ENCODE data around the gene B3GNT8.

GRCh38 chr19:41447732-41448332 lies 20.7 kb upstream of the B3GNT8 start:
- TF ChIP-seq ZFP30 (CRISPR knock-in tag; IDR thresholded peaks at IDR 0.05) = no peak
- TF ChIP-seq ZC3H10 (CRISPR knock-in tag; IDR thresholded peaks at IDR 0.05) = no peak
- TF ChIP-seq, protein P1, sequence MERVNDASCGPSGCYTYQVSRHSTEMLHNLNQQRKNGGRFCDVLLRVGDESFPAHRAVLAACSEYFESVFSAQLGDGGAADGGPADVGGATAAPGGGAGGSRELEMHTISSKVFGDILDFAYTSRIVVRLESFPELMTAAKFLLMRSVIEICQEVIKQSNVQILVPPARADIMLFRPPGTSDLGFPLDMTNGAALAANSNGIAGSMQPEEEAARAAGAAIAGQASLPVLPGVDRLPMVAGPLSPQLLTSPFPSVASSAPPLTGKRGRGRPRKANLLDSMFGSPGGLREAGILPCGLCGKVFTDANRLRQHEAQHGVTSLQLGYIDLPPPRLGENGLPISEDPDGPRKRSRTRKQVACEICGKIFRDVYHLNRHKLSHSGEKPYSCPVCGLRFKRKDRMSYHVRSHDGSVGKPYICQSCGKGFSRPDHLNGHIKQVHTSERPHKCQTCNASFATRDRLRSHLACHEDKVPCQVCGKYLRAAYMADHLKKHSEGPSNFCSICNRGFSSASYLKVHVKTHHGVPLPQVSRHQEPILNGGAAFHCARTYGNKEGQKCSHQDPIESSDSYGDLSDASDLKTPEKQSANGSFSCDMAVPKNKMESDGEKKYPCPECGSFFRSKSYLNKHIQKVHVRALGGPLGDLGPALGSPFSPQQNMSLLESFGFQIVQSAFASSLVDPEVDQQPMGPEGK (CRISPR knock-in tag; IDR thresholded peaks at IDR 0.05; ENCODE audit: borderline replicate concordance) = no peak
- TF ChIP-seq ISL1 (CRISPR knock-in tag; IDR thresholded peaks at IDR 0.05) = no peak
- TF ChIP-seq, protein P2, sequence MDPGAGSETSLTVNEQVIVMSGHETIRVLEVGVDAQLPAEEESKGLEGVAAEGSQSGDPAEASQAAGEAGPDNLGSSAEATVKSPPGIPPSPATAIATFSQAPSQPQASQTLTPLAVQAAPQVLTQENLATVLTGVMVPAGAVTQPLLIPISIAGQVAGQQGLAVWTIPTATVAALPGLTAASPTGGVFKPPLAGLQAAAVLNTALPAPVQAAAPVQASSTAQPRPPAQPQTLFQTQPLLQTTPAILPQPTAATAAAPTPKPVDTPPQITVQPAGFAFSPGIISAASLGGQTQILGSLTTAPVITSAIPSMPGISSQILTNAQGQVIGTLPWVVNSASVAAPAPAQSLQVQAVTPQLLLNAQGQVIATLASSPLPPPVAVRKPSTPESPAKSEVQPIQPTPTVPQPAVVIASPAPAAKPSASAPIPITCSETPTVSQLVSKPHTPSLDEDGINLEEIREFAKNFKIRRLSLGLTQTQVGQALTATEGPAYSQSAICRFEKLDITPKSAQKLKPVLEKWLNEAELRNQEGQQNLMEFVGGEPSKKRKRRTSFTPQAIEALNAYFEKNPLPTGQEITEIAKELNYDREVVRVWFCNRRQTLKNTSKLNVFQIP (CRISPR knock-in tag; IDR thresholded peaks at IDR 0.05; ENCODE audit: borderline replicate concordance, low read depth) = no peak
- TF ChIP-seq ZFP3 (CRISPR knock-in tag; IDR thresholded peaks at IDR 0.05) = no peak
- TF ChIP-seq ARNTL (CRISPR knock-in tag; IDR thresholded peaks at IDR 0.05; ENCODE audit: borderline replicate concordance, low read depth) = no peak
- TF ChIP-seq RARB (CRISPR knock-in tag; IDR thresholded peaks at IDR 0.05) = no peak
- no peak for TF ChIP-seq CREB5 (CRISPR knock-in tag; IDR thresholded peaks at IDR 0.05; ENCODE audit: low read depth)
- no peak for TF ChIP-seq GLIS3 (CRISPR knock-in tag; IDR thresholded peaks at IDR 0.05)

Measured in SK-N-SH treated with all-trans-retinoic acid at 6 μM for 48 hours (cell line).